ACHN (cell line): Measurements from ENCODE around the gene RIMOC1.
A peak's percentile ranks its signal among the peaks of the same experiment; 100 is the strongest.

Source experiments
- DNase-seq: peaks from one replicate; pipeline ENCODE4 v3.0.0-alpha.2; 2015
- in situ Hi-C: cut with HindIII; loops from 2 replicates; pipeline ENCODE4 v1.10.0; 2017; ENCODE audit warnings: low sequenced_read_pairs, low pct_ligation_motif_present, low pct_unique_long_range_greater_than_20kb

Gene RIMOC1

DNA sequence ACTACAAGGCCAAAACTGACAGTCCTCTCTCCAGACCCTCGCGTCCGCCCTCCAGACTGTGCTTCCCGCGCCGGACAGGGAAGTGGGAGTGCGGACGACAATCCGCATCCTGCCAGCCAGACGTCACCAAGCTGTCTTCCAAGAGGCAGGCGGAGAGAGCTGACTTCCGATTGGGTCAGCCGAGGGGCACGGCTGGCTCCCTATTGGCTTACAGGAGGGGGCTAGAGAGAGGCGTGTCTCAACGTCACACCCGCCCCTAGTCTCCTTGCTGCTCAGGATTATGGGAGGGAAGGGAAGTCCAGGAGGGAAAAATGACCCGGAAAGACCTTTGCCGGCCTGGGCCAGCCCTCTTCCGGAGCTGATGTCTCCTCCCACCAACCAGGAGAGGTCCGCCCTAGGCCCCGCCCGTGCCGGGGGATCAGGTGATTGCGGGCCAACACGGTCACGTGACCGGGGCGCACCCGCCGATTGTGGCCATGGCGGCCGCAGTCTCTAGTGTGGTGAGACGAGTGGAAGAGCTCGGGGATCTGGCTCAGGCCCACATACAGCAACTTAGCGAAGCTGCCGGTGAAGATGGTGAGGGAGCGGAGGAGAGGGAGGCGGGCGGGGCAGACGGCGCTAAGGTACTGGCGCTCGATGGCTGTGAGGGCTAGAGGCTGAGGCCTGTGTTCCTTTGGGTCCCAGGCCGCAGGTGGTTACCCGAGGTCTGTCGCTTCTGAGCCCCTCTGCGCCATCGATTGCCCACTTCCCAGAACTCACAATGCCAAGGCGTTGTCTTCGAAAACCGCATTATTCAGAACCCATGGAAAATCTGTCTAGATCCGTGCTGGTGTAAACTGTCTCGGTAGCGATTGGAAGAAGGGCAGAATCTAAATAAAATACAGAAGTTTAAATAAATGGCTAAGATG is at the start of gene RIMOC1:
Gene RIMOC1, plus strand, starts transcription at position 453 of the 908 bp plus-strand sequence. Its CDS starts 24 bp downstream, at position 477.
- DNase-seq = peak; percentile 98
- in situ Hi-C loops = no loop called here

- in situ Hi-C loops = no loop called here
- peak; percentile 63 for DNase-seq
Observed at GRCh38 chr5:41856644-41857491, 47.3 kb upstream of the RIMOC1 start.

- in situ Hi-C loops = no loop called here
- DNase-seq = no peak
Observed at GRCh38 chr5:41857989-41858388, 46.2 kb upstream of the RIMOC1 start.

GRCh38 chr5:41858890-41859289 is 45.3 kb upstream of the RIMOC1 start:
- DNase-seq = no peak
- in situ Hi-C loops = no loop called here

GRCh38 chr5:41863871-41864486 is 40.2 kb upstream of the RIMOC1 start:
- in situ Hi-C loops = no loop called here
- DNase-seq = no peak

- in situ Hi-C loops = no loop called here
- peak; percentile 12 for DNase-seq
Observed at GRCh38 chr5:41869151-41869723, 34.9 kb upstream of the RIMOC1 start.

DNA sequence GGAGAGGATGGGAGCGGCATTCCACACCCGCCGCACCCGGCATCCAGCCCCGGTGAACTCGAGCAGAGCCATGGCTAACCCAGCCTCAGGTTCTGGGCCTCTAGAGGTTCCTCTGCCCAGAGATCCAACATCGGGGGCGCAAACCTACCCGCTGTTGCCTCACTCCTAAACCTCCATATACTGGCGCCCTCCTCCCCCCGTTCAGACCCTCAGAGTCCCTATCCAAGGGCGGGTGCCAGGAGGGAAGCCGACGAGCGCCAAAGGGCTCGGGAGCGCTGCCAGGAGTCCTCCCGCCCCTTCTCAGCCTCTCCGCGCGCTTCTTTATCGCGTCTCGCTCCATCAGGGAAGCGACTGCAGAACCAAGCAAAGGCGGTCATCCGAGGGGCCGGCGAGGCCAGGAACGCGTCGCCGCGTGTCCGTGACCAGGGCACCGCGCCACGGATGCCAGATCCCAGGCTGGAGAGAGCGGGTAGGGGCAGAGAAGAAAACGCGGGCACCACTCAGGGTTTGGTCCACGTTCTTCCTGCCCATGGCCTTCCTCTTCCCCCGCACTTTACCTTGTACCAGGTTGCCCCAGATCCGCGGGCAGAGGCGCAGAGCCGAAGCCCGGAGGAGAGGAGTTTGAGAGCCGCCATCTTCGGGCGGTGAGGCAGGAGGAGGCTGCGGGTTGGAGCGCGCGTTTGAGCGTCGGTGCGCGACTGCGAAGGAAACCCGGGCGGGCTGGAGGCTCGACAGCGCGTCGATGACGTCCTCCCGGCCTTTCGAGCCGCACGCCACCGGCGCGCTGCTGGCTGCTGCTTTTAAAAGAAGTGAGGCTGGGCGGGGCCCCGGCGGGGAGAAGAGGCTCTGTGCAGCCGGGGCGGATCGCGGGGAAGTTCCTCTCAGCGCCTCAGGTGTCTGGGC is 34.2 kb upstream of the RIMOC1 start, which contains the start of gene OXCT1:
Gene OXCT1, minus strand, starts transcription at position 702 of the 903 bp plus-strand sequence. Its CDS starts 67 bp downstream, at position 635.
- DNase-seq = peak; percentile 80
- in situ Hi-C loops = no loop called here

DNA sequence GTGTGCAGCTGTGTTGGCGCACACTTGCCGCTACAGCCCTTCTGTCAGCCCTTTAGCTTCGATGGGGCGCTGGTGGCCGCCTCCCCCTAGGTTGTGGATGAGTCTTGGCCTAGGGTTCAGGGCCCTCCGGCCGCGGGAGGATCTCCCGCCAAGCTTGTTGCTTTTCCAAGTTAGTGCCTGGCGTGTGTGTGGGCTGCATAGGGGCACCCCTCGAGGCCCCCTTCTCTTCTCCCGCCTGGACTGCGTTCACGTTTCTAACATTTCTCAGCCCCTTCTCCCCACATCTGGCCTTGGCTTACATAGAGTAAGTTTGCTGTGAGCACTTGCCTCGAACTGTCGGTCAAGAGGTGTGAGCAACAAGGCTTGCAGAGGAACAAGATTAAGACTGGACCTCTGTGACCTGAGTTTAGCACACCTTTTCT is 33.5 kb upstream of the RIMOC1 start:
- in situ Hi-C loops = no loop called here
- no peak for DNase-seq

- DNase-seq = no peak
- in situ Hi-C loops = no loop called here
Observed at GRCh38 chr5:41871852-41872251, 32.3 kb upstream of the RIMOC1 start.

DNA sequence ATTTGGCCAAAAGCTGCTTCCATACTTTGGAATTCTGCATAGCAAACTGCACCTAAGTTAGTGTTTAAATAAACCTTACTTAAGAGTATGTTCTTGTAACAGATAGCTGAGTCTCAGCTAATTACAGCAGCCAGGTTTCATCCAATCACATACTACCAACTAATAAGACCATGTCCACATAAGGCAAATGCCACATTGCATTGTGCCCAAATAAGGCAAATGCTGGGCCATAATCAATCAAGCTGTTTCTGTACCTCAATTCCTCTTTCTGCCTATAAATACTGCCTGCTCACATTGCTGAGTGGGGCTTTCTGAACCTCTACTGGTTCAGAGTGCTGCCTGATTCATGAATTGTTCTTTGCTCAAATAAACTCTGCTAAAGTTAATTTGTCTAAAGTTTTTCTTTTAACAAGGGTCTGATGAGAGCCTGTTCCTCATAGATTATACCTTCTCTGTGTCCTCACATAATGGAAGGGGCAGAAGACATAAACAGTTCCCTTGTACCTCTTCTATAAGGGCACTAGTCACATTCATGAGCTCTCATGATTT is 29.6 kb upstream of the RIMOC1 start:
- DNase-seq = no peak
- in situ Hi-C loops = no loop called here

GRCh38 chr5:41875121-41875520 is 29.0 kb upstream of the RIMOC1 start:
- in situ Hi-C loops = no loop called here
- DNase-seq = no peak

DNA sequence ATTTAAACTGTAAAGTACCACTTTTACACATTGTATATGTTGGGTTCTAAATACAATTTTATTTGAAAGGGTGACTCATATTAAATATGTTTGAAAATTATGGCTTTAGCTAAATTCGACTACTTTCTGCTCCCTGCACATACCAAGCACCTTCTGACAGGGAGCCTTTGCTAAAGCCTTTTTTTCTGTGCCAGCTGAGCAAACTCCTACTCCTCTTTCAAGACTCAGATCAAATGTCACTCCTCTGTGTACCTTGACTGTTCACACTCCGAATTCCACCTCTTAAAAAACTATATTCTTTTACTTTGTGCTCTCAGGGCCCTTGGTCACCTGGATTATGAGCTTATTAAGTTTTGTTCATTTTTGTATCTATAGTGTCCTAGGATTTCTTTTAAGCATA is 27.5 kb upstream of the RIMOC1 start:
- in situ Hi-C loops = no loop called here
- DNase-seq = no peak

- in situ Hi-C loops = no loop called here
- no peak for DNase-seq
Observed at GRCh38 chr5:41877408-41877807, 26.7 kb upstream of the RIMOC1 start.

DNA sequence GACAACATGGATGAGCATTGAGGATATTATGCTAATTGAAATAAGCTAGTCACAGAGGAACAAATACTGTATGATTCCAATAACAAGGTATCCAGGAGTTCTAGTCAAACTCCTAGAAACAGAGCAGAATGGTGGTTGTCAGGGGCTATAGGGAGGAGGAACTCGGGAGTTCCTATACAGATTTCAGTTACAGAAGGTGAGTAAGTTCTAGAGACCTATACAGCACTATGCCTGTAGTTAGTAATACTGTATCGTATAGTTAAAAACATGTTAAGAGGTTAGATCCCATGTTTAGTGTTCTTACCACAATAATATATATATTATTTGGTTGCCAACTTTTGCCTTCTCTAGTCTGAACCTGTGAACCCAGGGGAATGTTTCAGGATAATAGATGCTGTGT is 26.0 kb upstream of the RIMOC1 start:
- in situ Hi-C loops = no loop called here
- no peak for DNase-seq

DNA sequence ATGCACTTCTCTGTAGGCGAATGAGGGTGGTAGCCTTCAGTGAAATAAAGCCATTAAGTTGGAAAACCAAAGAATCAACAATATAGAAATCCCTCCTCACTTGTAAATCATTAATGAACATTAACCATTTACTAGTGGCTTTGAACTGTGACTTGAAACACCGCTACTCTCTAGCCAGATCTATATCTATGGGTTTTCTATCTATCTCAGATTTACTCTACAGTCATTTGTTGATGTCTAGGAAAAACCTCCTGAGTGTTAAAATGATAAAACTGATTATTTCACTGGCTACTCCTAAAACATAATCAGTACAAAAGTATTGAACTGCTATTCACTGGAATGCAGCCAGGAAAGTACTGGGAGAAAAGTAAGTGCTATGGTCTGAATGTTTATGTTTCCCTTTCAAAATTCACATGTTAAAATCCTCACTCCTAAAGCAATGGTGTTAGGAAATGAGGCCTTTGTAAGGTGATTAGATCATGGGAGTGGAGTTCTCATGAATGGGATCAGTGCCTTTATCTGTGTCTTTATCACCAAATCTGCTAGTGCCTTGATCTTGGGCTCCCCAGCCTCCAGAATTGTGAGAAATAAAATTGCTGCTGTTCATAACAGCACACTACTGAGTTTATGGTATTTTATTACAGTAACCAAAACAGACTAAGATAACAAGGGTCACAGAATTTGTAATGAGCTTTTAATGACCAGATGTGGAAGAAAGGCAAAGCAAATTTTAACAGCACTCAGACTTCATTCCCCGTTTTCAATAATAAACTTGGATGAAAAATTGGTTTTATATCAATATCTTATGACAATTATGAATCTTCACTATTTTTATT is 25.3 kb upstream of the RIMOC1 start:
- DNase-seq = no peak
- in situ Hi-C loops = no loop called here

DNA sequence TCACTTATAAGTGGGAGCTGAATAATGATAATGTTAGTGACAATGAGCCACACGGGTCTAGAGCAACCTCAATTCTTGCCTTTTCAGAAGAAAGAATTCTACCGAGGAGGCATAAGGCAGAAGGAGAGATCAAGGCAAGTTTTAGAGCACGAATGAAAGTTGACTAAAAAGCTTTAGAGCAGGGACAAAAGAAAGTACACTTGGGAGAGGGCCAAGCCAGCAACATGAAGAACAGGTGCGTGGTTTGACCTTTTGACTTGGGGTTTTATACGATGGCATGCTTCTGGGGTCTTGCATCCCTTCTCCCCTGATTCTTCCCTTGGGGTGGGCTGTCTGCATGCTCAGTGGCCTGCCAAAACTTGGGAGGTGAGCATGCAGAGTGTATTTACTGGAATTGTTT is 21.4 kb upstream of the RIMOC1 start:
- in situ Hi-C loops = no loop called here
- DNase-seq = no peak

GRCh38 chr5:41883243-41883642 is 20.9 kb upstream of the RIMOC1 start:
- no peak for DNase-seq
- in situ Hi-C loops = no loop called here
